NCI-H2081 (cell line): ENCODE data around the gene RTN4RL2.

Experiments used
- DNase-seq, 2 experiments: peaks; one replicate each; lab custom pipeline; 2025; lab: John Stamatoyannopoulos, UW

RTN4RL2 gene

DNA sequence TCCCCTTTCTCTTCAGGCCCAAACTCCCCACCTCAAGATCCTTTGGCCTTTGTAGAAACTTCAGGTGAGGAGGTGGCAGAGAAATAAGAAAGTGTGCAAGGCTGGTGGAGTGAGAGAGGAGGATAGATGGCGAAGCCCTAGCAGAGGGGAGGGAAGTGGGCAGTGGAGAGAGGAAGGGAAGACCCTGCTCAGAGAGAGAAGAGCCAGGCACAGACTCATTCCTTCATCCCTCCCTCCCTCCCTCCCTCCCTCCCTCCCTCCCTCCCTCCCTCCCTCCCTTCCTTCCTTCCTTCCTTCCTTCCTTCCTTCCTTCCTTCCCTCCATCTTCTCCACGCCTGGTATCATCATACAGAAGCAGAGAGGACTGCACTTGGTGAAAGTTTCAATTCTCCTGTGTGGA lies 21.0 kb downstream of the RTN4RL2 start:
- no peak for DNase-seq

DNA sequence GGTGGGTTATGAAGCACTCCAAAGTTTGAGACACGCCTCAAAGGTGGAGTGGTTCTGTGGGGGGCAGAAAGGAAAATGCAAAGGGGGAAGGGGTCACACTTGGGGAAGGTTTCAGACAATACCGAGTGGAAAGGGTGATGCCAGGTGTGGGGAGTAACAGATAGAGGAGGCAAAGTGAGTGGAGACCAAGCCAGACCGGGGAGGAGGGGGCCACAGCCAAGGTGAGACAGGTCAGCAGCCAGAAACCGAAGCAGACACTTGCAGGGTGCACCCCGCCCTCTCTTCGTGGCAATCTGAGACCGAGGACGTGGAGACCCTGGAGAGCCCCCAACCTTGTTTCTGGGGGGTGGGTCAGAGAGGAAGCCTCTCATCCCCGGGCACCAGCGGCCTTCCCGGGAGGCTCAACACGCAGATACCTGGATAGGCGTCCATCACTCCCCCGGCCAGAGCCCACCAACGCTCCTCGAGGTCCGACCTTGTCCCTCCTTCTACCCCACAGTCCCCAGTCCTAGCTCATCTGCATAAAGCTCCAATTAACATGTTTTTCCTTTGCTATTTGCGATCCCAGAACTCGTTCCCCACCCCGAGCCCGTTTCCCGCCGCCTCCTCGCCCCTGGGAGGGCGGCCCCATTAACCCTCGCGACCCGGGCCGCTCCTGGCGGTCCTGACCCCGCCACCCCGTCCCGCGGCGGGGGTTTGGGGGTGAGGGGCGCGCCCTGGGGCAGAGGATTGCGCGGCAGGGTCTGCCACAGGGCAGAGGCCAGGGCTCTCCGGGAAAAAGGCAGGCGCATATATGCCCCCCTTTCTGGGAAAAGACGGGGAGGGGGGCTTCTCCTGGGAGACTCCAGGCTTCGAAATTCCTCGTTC lies 21.8 kb downstream of the RTN4RL2 start:
- no peak for DNase-seq

DNA sequence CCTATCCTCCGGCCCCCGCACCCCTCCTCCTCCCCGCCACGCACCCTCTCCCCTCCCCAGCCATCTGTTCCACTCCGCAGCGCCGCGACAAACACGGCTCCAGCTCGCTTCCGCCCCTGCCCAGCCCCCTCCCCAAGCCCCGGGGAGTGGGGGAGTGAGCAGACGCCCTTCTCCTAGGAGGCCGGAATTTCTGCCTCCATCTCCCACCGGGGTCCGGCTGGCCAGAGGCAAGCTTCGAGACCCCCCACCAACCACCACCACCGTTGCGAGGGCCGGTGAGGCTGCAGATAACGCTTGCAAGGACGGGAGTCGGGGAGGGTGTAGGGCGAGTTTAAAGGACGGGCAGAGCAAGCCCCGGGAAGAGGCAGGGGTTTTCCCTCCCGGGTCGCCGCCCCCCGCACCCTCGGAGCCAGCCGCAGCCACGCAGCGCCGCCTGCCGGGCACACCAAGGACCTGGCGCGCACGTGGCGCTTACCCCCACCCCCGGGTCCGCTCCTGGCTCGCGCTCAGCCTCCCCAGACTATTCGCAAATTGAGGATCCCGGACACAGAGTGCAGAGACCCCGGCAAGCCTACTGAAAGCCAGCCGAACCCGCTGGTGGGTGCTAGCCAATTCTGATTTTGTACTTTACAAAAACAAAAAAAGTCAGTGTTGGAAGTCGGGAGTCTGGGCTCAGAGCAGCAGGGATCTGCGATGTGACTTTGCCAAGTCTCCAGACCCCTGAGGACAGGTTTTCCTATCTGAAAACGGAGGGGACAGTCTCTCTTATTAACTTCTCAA lies 22.6 kb downstream of the RTN4RL2 start:
- DNase-seq, result no peak

DNA sequence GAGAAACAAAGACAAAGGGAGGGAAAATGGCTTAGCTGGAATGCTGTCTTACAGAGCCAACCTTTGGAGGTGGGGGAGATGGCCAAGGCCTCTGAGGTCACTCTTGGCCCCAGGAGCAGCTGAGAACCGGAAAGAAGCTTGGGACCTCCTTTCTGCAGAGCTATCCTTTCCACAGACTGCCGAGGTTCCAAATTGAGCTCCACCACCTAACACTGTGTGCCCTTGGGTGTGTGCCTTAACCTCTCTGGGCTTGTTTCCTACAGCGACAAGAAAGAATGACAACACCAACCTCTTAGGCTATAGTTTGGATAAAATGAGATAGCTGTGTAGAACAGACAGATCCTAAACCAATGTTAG lies 23.2 kb downstream of the RTN4RL2 start:
- no peak for DNase-seq

DNA sequence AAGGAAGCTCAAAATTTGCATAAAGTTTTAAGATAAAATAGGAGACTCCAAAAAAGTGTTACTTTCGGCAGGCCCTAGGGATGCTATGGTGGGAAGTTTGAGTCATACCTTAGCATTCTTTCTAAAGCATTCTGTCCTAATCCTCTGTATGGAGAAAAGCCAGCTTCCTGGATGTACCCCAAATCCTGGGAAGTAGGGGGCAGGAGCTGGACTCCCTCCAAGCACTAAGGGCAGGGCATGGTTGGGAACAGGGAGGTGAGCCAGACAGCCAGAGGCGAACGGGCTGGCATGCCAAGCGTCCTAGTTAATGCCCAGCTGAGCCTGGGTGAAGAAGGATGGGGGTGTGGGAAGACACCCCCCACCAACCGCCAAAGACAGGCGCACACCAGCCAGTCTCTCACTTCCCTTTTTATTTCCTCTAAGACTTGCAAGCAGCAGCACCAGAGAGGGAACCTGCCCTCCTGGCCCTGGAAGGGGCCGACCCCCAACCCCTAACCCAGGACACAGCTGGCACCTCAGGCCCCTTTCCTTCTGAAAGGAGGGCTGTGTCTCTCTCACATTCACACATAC lies 23.9 kb downstream of the RTN4RL2 start:
- DNase-seq, result no peak

DNA sequence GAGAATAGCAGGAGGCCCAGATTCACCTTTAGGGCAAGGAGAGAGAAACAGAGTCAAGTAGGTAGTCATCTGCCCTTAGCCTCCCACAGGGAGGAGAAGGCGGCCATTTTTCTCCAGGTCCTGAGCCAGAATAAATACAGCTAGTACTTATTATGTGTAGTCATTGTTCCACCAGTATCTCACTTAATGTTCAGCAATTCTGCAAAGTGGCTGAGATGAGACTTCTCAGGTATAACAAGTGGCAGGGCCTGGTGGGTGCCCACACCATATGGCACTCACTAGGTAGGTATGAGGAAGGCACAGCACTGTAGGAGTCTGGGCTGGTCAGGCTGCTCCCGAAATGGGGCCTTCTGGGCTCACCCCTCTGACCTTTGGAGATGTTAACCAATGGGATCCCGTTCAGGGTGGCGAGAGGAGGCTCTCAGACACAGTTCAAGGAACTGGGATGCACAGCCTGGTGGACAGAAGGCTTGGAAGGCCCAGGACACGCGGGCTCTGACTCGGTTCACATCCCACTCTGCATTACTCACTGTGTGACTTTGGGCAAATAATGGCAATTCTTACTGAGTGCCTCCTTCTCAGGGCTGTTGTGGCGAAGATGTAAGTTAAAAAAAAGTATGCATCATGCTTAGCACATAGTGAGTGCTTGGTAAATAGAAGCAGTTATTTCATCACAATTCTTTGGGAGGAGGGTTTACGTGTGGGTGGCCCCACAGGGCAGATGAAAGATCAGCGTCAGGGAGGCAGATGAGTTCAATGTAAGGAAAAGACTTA lies 25.1 kb downstream of the RTN4RL2 start:
- no peak for DNase-seq

DNA sequence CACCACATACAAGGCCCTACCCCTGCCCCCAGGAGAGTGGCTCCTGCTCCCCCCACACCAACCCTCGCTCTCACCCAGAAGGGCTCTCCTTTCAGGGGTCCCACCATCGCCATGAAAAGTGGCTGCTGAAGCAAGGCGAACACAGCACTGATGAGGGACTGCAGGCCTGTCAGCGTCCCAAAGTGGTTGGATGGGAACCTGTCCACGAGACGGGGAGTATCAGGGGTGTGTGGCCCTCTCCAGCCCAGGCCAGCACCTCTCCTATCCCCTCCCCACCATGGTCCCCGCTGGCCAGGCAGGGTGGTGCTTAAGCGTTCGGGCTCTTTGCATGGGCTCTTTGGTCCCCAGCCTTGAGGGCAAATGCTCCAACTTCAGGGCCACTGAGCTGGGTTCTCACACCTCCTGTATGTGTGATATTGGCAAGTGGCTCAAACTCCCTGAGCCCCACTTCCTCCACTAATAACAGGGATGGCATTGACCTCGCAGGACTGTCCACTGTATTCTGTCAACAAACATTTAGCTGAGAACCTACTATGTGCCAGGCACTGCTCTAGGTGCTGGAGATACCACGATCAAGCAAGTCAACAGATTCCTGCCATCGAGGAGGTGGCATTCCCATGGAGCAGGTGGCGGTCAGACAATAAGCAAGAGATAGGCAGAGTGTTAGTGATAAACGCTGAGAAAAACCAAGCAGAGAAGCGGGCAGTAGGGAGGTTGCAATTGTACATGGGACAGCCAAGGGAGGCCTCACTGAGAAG lies 26.9 kb downstream of the RTN4RL2 start:
- DNase-seq, result no peak

DNA sequence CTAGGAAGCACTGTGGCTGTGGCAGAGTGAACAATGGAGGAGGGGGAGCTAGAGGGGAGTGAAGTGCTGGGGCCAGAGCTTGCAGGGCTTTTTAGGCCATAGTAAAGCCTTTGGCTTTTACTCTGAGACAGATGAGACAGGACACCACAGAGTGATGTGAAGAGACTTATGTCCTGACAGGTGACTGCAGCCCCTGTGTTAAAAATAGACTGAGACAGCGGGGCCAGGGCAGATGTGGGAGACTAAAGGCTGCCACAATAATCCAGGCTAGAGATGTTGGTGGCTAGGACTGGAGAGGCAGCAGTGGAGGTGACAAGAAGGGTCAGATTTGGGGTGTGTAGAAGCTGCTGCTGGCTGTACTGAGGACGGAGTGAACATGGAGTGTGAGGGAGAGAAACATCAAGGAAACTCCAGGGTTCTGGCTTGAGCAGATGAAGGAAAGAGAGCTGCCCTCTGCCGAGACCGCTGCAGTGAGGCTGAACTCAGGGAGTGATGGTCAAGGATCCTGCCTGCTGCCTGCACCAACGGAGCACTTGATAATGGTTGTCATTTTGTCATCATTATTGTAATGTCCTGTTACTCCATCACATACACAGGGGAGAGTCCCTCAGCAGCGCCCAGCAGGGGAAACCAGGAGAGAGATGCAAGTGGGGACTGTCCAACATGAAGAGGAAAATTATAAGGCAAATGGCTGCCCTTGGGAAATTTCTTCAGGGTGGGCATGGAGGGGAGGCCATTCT lies 27.8 kb downstream of the RTN4RL2 start:
- no peak for DNase-seq

DNA sequence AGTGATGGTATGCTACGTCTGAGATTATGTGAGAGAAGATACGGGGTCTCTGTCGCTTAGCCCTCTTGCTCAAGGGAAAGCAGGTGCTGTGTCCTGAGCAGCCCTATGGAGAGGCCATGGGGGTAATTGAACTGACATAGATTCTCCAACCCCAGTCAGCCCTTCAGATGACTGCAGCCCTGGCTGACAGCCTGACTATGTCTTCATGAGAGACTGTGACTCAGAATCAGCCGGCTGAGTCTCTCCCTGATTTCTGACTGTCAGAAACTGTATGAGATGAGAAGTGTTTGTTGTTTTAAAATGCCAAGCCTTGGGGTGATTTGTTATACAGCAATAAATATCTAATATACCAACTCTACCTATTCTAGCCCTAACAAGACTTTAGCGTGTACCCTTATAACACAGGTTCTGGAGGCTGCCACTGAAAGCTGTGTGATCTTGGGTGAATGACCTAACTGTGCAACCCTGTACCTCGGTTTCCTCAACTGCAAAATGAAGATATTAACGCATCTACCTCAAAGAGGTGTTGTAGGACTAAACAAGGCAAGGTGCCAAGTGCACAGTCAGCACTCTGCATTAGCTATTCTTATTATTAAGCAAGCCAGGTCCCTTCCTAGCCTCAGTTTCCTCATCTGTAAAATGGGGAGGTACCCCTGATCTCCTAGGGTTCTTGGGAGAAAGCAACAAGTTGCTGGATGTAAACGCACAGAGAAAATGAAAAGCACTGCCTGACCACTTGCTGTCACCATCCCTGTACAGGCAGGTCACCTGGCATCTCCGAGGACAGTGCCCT lies 30.3 kb downstream of the RTN4RL2 start:
- DNase-seq, result no peak

DNA sequence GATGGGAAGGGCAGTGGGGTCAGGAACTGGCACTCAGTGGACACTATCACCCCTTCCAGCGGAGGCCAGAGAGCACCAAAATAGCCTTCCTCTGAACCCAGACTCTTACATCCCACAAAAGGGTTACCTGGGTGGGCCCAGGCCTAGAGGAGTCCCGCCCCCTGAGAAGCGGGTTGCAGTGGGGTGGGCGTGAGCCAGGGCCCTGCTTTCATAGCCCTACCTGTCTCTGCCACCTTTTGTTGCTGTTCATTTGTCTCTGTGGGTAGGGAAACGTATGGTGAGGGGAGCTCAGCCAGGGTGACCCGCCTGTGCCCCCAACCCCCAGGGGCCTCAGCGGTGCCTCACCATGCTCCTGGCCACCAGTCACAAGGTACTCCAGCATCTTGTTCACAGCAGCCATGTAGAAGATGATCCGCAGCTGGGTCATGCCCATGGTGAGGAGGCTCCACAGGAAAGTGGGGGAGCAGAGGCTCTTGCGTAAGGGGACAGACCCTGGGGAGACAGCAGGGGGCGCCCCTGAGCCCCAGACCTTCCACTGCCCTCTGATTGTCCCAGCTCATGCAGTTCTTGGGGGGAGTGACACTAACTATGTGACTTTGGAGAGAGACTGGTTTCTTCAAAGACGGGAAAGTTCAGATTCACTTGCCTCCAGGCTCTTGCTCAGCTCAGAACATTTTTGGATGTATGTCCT lies 31.2 kb downstream of the RTN4RL2 start:
- peak in 1 of 2 experiments; percentile 4 for DNase-seq

DNA sequence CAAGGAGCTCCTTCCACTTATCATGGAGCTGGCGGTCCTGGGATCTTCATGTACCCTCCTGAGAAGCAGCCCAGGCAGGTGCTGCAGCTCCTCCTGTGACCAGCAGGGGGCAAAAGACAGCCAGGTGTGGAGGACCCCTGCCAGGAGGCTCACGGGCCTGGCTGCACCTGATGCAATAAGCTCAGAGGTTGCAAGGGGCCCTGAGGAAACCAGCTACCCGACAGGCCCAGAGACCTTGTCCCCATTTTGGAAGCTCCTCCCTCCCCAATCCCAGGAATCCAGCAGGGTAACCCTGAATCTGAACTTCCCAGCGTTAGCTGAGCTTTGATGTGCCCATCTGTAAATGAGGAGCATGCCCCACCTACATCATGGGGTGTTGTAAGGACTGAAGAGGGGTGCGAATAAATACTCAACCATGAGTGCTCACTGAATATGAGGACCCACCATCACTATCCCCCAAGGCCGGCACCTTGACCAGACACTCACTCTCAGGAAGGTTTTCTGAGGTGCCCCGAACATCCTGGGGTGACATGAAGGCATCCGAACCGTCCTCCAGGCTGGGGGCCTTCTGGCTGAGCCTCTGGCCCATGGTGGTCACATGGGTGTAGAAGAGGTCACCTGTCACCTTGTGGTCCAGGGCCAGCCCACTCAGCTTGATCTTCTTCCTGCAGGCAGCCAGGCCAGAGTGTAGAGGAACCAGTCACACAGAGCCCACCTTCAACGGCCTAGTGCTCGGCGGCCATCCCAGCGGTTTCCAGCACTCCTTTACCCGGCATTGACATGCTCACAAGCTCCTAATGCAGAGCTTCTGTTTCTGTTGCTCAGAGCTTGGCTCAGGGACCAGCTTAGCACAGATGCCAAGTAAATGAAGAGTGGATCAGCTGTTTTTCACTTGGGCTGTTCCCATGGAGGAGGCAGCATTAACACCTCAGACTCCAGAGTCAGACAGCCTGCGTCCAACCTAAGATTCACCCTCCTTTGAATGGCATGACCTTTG lies 33.5 kb downstream of the RTN4RL2 start:
- DNase-seq, result peak; percentile 38 to 48

DNA sequence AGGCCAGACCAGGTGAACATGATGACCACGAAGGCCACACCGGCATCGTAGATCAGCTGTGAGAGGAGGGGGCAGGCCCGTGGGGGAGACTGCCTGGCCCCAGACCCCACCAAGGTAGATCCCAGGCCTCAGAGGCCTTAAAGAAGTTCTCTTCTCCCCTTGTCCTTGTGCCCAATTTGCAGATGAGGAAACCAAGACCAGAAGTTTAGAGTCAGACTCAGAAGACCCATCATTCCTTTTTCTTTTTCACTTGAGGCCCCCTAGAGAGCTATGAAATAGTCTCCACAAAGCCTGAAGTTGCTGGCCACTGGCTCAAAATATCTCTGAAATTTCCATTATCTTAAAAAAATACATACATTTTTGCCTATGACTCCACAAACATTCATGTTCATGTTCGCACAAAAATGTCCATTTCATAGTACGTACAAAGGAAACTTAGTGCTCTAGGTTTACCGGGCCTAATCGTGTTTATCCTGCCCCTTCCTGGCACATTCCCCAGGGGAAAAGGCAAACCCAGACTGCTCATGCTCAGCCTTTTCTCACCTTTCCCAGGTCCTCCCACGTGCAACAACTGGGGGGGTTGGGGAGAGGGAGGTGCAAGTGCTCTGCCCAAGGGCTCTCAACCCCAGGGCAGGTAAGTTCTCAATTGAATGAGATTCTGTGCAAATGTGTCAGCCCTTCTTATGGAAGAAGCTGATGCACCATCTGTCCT lies 35.9 kb downstream of the RTN4RL2 start:
- DNase-seq, result no peak

DNA sequence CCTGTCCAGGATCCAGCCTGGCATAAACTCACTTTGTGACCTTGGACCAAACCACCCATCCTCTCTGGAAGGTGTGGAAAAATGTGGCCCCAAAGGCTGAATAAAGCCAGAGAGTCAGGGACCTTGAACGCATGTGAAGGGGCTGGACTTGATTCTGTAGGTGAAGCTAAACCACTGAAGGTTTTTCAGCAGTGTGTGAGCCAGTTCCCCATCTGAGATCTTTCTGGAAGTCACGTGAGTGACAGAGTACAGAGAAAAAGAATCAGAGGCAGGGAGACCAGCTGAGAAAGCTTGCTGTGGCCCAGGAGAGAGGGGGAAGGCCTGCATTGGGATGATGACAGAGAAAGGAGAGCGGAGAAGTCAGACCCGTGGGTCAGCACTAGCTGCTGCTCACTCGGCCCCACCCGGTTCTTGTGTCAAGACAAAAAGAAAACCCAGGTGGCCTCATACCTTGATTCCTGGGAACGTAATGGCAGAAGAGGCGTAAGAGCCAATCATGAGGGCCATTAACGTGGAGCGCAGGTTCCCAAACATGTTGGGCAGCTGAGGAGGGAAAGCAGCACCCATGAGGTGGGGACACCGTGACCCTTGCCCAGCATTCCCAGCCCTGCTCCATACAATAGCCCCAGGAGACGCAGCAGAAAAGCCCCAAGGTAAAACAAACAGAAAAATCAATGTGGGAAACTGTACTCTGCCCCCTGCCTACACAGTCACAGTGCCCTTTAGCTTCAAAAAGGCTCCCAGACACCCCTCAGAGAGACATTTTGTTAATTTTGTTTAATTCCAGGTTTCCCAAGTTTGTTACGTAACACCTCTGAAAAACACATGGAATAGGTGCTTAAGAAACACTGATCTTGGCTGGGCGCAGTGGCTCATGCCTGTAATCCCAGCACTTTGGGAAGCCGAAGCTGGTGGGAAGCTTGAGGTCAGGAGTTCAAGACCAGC lies 37.2 kb downstream of the RTN4RL2 start:
- DNase-seq, result no peak

DNA sequence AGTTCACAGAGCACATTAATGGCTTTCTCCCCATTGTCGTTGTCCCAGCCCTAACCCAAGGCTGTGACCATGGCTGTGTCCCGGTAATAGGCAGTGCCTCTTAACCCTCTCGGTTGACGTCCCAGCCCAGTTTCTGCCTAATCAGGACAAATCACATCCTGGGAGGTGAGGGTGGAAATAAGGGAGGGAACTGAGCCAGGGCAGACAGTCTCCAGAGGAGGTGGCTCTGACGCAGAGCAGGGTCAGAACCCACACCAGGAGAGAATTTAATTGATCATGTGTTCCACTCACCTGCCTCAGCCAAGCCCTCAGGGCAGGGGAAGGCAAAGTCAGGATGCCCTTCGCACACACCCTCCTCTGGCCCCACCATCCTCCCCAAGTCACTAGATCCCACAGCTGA lies 38.2 kb downstream of the RTN4RL2 start:
- no peak for DNase-seq

DNA sequence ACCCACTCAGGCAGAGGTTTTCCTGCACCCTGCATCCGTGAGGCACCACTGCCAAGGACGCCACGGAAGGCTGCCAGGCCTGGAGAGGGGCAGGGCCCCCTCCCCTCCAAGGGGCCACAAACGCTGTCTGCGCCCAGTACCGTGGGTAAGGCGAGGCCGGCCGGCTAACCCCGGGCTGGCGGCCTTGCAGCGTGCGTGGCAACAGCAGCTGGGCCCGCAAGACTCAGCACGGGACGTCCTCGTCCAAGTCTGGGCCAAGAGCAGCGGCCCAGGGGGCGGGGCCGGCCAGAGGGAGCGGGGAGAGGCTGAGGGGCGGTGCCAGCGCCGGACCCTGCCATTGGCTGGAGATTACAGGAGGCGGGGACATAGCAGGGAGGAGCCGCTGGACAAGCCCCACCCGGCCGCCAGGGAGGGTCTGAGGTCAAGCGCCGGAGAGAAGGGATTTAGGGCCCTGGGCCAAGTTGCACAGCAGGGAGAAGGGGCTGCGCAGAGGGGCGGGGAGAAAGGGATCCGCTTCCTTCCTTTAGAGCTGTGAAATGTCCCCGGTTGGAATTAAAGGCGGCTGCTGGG lies 39.2 kb downstream of the RTN4RL2 start:
- no peak for DNase-seq

DNA sequence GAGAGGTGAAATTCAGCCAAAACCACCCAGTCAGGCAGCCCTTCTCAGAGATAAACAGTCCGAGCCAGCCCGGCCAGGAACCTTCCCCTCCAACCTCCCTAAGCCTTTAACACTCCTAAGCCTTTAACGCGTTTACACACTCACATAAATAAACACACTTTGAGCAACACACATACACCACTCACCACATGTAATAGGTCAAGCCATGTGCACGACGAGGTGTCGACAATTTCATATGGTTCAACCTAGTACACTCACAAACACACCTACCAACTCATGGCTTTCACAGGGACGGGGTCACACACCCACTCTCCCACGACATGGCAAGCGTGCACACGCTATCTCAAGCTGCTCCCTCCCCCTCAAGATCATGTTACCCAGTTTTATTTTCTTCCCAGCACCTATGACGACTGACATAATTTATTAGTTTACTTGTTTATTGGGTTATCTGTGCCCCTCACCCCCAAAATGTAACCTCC lies 39.7 kb downstream of the RTN4RL2 start:
- DNase-seq, result no peak
